ENCODE measurements around the gene ZER1. TPM values are rescaled to one million over a fixed set of nuclear protein-coding genes. Genes with fewer than 3 reads are reported as not detected.
A peak's percentile ranks its signal among the peaks of the same experiment; 100 is the strongest.

Gene ZER1
- total RNA-seq, 2 experiments from 2014 or later: 11.0 to 15.1 TPM

- peak; percentile 29 for DNase-seq (ENCODE audit: low spot score)
Measured at GRCh38 chr9:128733256-128733655, 38.5 kb downstream of the ZER1 start.

GRCh38 chr9:128732576-128732975 lies 39.2 kb downstream of the ZER1 start:
- POLR2A ChIA-PET: interaction anchor here (1.2 kb wide), 1 partner anchor 8 kb away, joined by 5 read pairs; the partner anchor contains the start of gene ZDHHC12

More at GRCh38 chr9:128733256-128733655, 38.5 kb downstream of the ZER1 start:
- ChIA-PET CTCF (ENCODE audit: unreplicated experiment) (interaction anchor here (0.5 kb wide), 1 partner anchor 73 kb away, joined by 3 read pairs; no protein-coding TSS in a partner anchor), POLR2A (interaction anchor here (1.2 kb wide), 1 partner anchor 9 kb away, joined by 5 read pairs; the partner anchor contains the start of gene ZDHHC12)
- Histone ChIP-seq H3K27ac (ENCODE audit: low read depth, low read length, poor library complexity, severe bottlenecking) (no peak overlapping the region), H3K9me3 (ENCODE audit: low read length) (no peaks in the 10 kb centered on the region), H3K4me3 (ENCODE audit: low read depth, low read length, poor library complexity, severe bottlenecking) (no peak overlapping the region), H4K20me1 (ENCODE audit: insufficient read depth, low read length) (no peaks in the 10 kb centered on the region), H3K36me3 (ENCODE audit: insufficient read depth, low read length) (peaks cover 6% of the 10 kb centered on the region; the same call in 1 of the 2 replicates), H3K4me1 (ENCODE audit: insufficient read depth, low read length, poor library complexity, severe bottlenecking) (no peaks in the 10 kb centered on the region), H3K9me2 (ENCODE audit: insufficient read depth, low read length) (no peaks in the 10 kb centered on the region), H2AFZ (ENCODE audit: low read length) (no peak overlapping the region), H3K79me2 (ENCODE audit: insufficient read depth, low read depth, low read length) (no peaks in the 10 kb centered on the region), H3K4me2 (ENCODE audit: low read length) (no peak overlapping the region)
- intact Hi-C loops (cut with micrococcal nuclease; ENCODE audit: unreplicated experiment): no loop called here
- no peak for TF ChIP-seq EZH2phosphoT487 (IDR thresholded peaks at IDR 0.05; ENCODE audit: borderline replicate concordance, low read depth, low read length)
- peak; percentile 70 for TF ChIP-seq CTCF (conservative IDR thresholded peaks at IDR 0.05; ENCODE audit: low read length)
- no TSS peak for BruUV-seq (replicated peaks)

More at GRCh38 chr9:128732576-128732975, 39.2 kb downstream of the ZER1 start:
- TF ChIP-seq CTCF (conservative IDR thresholded peaks at IDR 0.05; ENCODE audit: low read length) (no peak), EZH2phosphoT487 (IDR thresholded peaks at IDR 0.05; ENCODE audit: borderline replicate concordance, low read depth, low read length) (no peak)
- Histone ChIP-seq H2AFZ (ENCODE audit: low read length) (no peak overlapping the region), H3K4me2 (ENCODE audit: low read length) (no peak overlapping the region), H3K36me3 (ENCODE audit: insufficient read depth, low read length) (peaks cover 6% of the 10 kb centered on the region; the same call in 1 of the 2 replicates), H4K20me1 (ENCODE audit: insufficient read depth, low read length) (no peaks in the 10 kb centered on the region), H3K27ac (ENCODE audit: low read depth, low read length, poor library complexity, severe bottlenecking) (no peak overlapping the region), H3K4me1 (ENCODE audit: insufficient read depth, low read length, poor library complexity, severe bottlenecking) (peaks cover 6% of the 10 kb centered on the region), H3K79me2 (ENCODE audit: insufficient read depth, low read depth, low read length) (no peaks in the 10 kb centered on the region), H3K9me2 (ENCODE audit: insufficient read depth, low read length) (no peaks in the 10 kb centered on the region), H3K4me3 (ENCODE audit: low read depth, low read length, poor library complexity, severe bottlenecking) (no peak overlapping the region), H3K9me3 (ENCODE audit: low read length) (no peaks in the 10 kb centered on the region)
- no peak for DNase-seq (ENCODE audit: low spot score)
- intact Hi-C loops (cut with micrococcal nuclease; ENCODE audit: unreplicated experiment): no loop called here
- CTCF ChIA-PET (ENCODE audit: unreplicated experiment): interaction anchor here (0.7 kb wide), 1 partner anchor 43 kb away, joined by 4 read pairs; the partner anchor contains the start of gene SET
- no TSS peak for BruUV-seq (replicated peaks)

All from OCI-LY7 (cell line).